ENCODE data around the gene HCN3. TPM values are rescaled to one million over a fixed set of nuclear protein-coding genes. Genes with fewer than 3 reads are reported as not detected.
"Not testable (repeated sequence)": the region's sequence is repeated elsewhere in the genome, so short reads cannot be mapped to it uniquely, and the experiment has no call there.

HCN3 gene
- total RNA-seq, 4 donors from 2014 or later = 13.0 to 34.0 (median 22.2) TPM

GRCh38 chr1:155326020-155326526 is 48.8 kb downstream of the HCN3 start:
- no peaks in the 10 kb centered on the region for H3K27me3 ChIP-seq
- H3K4me1 ChIP-seq = peaks cover 14 to 40% (median 30%) of the 10 kb centered on the region in 4 donors
- no peak overlapping the region for H3K4me3 ChIP-seq
- WGBS, 2 donors (ENCODE audit: low coverage in 1 of 2) = 83 to 90% methylated on average over 2 to 6 of the region's 6 CpGs
- no peaks in the 10 kb centered on the region for H3K9me3 ChIP-seq
- H3K27ac ChIP-seq = no peak overlapping the region
- H3K36me3 ChIP-seq = peaks cover 0 to 4% (median 0%) of the 10 kb centered on the region in 4 donors
- no peak for DNase-seq
- TF ChIP-seq EP300 (IDR thresholded peaks at IDR 0.05; ENCODE audit: low read depth) = no peak
- TF ChIP-seq CTCF (IDR thresholded peaks at IDR 0.05) = no peak
- no peak for TF ChIP-seq POLR2AphosphoS5 (IDR thresholded peaks at IDR 0.05)
- TF ChIP-seq POLR2A (IDR thresholded peaks at IDR 0.05) = no peak
- in situ Hi-C loops (cut with MboI; ENCODE audit: low pct_ligation_motif_present in 1 of 4, low pct_unique_long_range_greater_than_20kb in 1 of 4, low sequenced_read_pairs in 3 of 4) = loop anchor here (10.0 to 25.0 kb wide), 3 partner anchors 51 to 261 kb away; partner anchors contain the start of genes CLK2 (in 2 of the 4), HCN3 (in 2 of the 4) and SCAMP3 (in 1 of the 4)
- intact Hi-C loops (cut with DNase I; ENCODE audit: low total_unique reads) = loop anchor here (5.0 kb wide), 1 partner anchor 129 kb away; no protein-coding TSS in a partner anchor

DNA sequence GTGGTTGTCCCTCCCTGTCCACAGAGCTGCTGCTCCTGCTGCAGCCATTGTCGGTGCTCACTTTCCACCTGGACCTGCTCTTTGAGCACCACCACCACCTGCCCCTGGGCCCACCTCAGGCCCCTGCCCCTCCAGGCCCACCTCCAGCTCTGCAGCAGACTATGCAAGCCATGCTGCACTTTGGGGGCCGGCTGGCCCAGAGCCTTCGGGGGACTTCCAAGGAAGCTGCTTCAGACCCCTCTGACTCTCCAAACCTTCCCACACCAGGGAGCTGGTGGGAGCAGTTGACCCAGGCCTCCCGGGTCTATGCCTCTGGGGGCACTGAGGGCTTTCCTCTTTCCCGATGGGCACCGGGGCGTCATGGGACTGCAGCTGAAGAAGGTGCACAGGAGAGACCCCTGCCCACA is 49.4 kb downstream of the HCN3 start:
- intact Hi-C loops (cut with DNase I; ENCODE audit: low total_unique reads) = loop anchor here (5.0 kb wide), 1 partner anchor 129 kb away; no protein-coding TSS in a partner anchor

DNA sequence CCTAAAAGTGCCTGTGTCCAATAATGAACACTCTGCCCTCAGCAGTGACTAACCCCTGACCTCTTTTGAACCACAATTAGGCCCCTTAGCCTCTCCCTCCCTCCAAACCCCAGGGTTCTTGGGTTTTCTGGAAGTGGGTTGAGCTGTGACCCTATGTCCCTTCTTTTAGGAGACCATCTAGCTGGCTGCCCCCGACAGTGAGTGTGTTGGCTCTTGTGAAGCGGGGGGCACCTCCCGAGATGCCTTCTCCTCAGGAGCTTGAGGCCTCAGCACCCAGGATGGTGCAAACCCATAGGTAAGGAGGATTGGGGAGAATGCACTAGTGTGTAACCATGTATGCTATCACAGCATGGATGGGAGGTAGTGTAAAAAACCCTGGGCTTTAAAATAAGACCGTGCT is 50.7 kb downstream of the HCN3 start:
- Histone ChIP-seq H3K36me3 (peaks cover 0 to 10% (median 0%) of the 10 kb centered on the region in 4 donors), H3K4me1 (peaks cover 5 to 21% (median 12%) of the 10 kb centered on the region in 4 donors), H3K27me3 (no peaks in the 10 kb centered on the region), H3K27ac (no peak overlapping the region), H3K9me3 (no peaks in the 10 kb centered on the region), H3K4me3 (no peak overlapping the region)
- intact Hi-C loops (cut with DNase I; ENCODE audit: low total_unique reads) (loop anchor here (5.0 kb wide), 1 partner anchor 131 kb away; no protein-coding TSS in a partner anchor), in situ Hi-C loops (cut with MboI; ENCODE audit: low pct_ligation_motif_present in 1 of 4, low pct_unique_long_range_greater_than_20kb in 1 of 4, low sequenced_read_pairs in 3 of 4) (loop anchor here (10.0 to 25.0 kb wide), 3 partner anchors 53 to 259 kb away; partner anchors contain the start of genes CLK2 (in 2 of the 4), HCN3 (in 2 of the 4) and SCAMP3 (in 1 of the 4))
- DNase-seq = no peak
- 85 to 100% methylated on average over 1 to 4 of the region's 4 CpGs for WGBS, 2 donors (ENCODE audit: low coverage in 1 of 2)
- TF ChIP-seq POLR2AphosphoS5 (IDR thresholded peaks at IDR 0.05) = no peak
- no peak for TF ChIP-seq POLR2A (IDR thresholded peaks at IDR 0.05)
- TF ChIP-seq CTCF (IDR thresholded peaks at IDR 0.05) = no peak
- TF ChIP-seq EP300 (IDR thresholded peaks at IDR 0.05; ENCODE audit: low read depth) = no peak

More for the DNA sequence above, 49.4 kb downstream of the HCN3 start:
- TF ChIP-seq EP300 (IDR thresholded peaks at IDR 0.05; ENCODE audit: low read depth) = no peak
- TF ChIP-seq CTCF (IDR thresholded peaks at IDR 0.05) = no peak
- no peak for TF ChIP-seq POLR2A (IDR thresholded peaks at IDR 0.05)
- TF ChIP-seq POLR2AphosphoS5 (IDR thresholded peaks at IDR 0.05) = no peak
- 87% methylated on average over 7 of the region's 7 CpGs; no CpG with 5 or more reads in 1 of the 2 donors for WGBS, 2 donors (ENCODE audit: low coverage in 1 of 2)
- Histone ChIP-seq H3K9me3 (no peaks in the 10 kb centered on the region), H3K27me3 (no peaks in the 10 kb centered on the region), H3K4me3 (no peak overlapping the region), H3K27ac (no peak overlapping the region), H3K36me3 (peaks cover 0 to 9% (median 0%) of the 10 kb centered on the region in 4 donors), H3K4me1 (peaks cover 9 to 34% (median 24%) of the 10 kb centered on the region in 4 donors)
- DNase-seq = no peak
- in situ Hi-C loops (cut with MboI; ENCODE audit: low pct_ligation_motif_present in 1 of 4, low pct_unique_long_range_greater_than_20kb in 1 of 4, low sequenced_read_pairs in 3 of 4) = loop anchor here (10.0 to 25.0 kb wide), 3 partner anchors 52 to 261 kb away; partner anchors contain the start of genes CLK2 (in 2 of the 4), HCN3 (in 2 of the 4) and SCAMP3 (in 1 of the 4)

DNA sequence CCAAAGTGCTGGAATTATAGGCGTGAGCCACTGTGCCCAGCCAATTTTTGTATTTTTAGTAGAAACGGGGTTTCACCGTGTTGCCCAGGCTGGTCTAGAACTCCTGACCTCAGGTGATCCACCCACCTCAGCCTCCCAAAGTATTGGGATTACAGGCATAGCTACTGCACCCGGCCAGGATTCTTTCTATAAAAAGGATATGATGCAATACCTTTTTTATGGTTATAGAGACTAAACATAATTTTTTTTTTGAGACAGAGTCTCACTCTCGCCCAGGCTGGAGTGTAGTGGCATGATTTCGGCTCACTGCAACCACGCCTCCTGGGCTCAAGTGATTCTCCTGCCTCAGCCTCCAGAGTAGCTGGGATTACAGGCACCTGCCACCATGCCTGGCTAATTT is 51.6 kb downstream of the HCN3 start:
- in situ Hi-C loops (cut with MboI; ENCODE audit: low pct_ligation_motif_present in 1 of 4, low pct_unique_long_range_greater_than_20kb in 1 of 4, low sequenced_read_pairs in 3 of 4) = loop anchor here (10.0 to 25.0 kb wide), 3 partner anchors 54 to 258 kb away; partner anchors contain the start of genes CLK2 (in 2 of the 4), HCN3 (in 2 of the 4) and SCAMP3 (in 1 of the 4)
- Histone ChIP-seq H3K36me3 (peaks cover 0 to 16% (median 0%) of the 10 kb centered on the region in 4 donors), H3K4me1 (peaks cover 5 to 20% (median 12%) of the 10 kb centered on the region in 4 donors)
- H3K9me3 ChIP-seq, H3K27ac ChIP-seq, H3K27me3 ChIP-seq, DNase-seq, H3K4me3 ChIP-seq: not testable (repeated sequence)
- WGBS, 2 donors (ENCODE audit: low coverage in 1 of 2) = 80% methylated on average over 7 of the region's 7 CpGs; no CpG with 5 or more reads in 1 of the 2 donors
- intact Hi-C loops (cut with DNase I; ENCODE audit: low total_unique reads) = loop anchor here (5.0 kb wide), 1 partner anchor 132 kb away; no protein-coding TSS in a partner anchor

Measured in transverse colon (tissue), 4 donors.